OCI-M2 (cell line): ENCODE results near the gene IL36A.

Source experiments
- DNase-seq: peaks from one replicate; lab custom pipeline; 2025; ENCODE audit not compliant: unreplicated experiment; lab: John Stamatoyannopoulos, UW

IL36A gene

GRCh38 chr2:113046465-113046864 is 41.2 kb downstream of the IL36A start:
- DNase-seq, result no peak

- no peak for DNase-seq
Measured at GRCh38 chr2:113050921-113051895, 45.9 kb downstream of the IL36A start.

GRCh38 chr2:113052396-113052917 is 47.2 kb downstream of the IL36A start, which contains the start of gene IL36B:
Gene IL36B (minus strand): TSS chr2:113052867.
- DNase-seq, result no peak

- no peak for DNase-seq
Measured at GRCh38 chr2:113053666-113054065, 48.4 kb downstream of the IL36A start.

- no peak for DNase-seq
Measured at GRCh38 chr2:113054066-113054465, 48.8 kb downstream of the IL36A start.

- no peak for DNase-seq
Measured at GRCh38 chr2:113056521-113056920, 51.3 kb downstream of the IL36A start.

- DNase-seq, result no peak
Measured at GRCh38 chr2:113057117-113057516, 51.9 kb downstream of the IL36A start.
